Measurements from ENCODE around the gene PTPRD.

GRCh38 chr9:10036095-10036494, 576.7 kb downstream of the PTPRD start:
- TF ChIP-seq CTCF (IDR thresholded peaks at IDR 0.05; ENCODE audit: low read depth, low read length, poor library complexity, severe bottlenecking) (no peak), EZH2phosphoT487 (IDR thresholded peaks at IDR 0.05; ENCODE audit: borderline replicate concordance, low read length) (no peak)

Data from DOHH2 (cell line).